ENCODE data around the gene MIB2. TPM values are rescaled to one million over a fixed set of nuclear protein-coding genes. Genes with fewer than 3 reads are reported as not detected.

Gene MIB2
- total RNA-seq, 4 donors from 2014 or later: 94.2 to 346 (median 224) TPM

DNA sequence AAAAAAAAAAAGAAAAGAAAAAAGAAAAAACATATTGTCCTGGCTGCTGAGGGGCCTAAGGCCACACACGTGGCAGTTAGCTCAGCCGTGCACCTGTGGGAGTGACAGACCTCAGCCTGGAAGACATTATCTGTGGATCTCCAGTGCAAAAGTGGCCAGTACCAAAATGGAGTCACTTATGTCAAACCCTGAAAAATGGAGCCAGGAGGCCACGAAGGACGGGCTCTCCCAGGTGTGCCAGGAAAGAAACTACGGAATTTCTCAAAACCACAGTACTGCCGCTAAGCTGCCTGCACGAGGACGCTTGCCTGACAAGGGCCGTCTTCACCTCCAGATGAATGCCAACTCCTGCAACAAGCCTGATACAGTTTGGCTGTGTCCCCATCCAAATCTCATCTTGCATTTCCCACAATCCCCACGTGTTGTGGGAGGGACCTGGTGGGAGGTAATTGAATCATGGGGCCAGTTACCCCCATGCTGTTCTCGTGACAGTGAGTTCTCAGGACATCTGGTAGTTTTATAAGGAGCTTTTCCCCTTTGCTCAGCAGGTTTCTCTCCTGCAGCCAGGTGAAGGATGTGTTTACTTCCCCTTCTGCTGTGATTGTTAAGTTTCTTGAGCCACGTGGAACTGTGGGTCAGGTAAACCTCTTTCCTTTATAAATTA lies 5.3 kb upstream of the MIB2 start:
- in situ Hi-C loops (cut with MboI; ENCODE audit: low pct_ligation_motif_present in 1 of 4, low pct_unique_long_range_greater_than_20kb in 1 of 4, low sequenced_read_pairs in 3 of 4): no loop called here

DNA sequence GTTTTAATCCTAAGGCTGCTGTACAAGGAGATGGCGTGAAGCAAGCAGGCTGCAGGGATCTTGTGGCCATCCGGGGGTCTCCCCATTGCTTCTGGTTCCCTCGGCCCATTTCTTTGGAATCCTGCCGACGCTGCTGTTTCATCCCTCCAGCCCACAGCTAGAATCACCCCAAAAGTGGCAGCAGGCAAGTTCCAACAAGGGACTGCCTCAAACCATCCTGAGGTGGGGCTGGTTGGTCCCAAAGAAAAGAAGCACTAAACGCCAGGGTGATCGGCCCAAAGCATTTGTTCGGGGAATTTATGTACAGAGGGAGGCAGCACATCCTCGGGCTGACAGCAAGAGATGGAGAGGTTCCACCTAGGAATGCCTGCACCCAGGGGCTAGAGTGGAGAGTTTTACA lies 4.5 kb upstream of the MIB2 start:
- Histone ChIP-seq H3K27ac (peak overlapping the region; percentile 10 to 39 (median 16)), H3K4me1 (peaks cover 11 to 16% (median 14%) of the 10 kb centered on the region in 4 donors), H3K9me3 (no peaks in the 10 kb centered on the region), H3K27me3 (no peaks in the 10 kb centered on the region), H3K4me3 (no peak overlapping the region), H3K36me3 (no peaks in the 10 kb centered on the region)
- in situ Hi-C loops (cut with MboI; ENCODE audit: low pct_ligation_motif_present in 1 of 4, low pct_unique_long_range_greater_than_20kb in 1 of 4, low sequenced_read_pairs in 3 of 4) (no loop called here), intact Hi-C loops (cut with DNase I; ENCODE audit: low total_unique reads) (no loop called here)
- DNase-seq: no peak
- TF ChIP-seq, protein P1, sequence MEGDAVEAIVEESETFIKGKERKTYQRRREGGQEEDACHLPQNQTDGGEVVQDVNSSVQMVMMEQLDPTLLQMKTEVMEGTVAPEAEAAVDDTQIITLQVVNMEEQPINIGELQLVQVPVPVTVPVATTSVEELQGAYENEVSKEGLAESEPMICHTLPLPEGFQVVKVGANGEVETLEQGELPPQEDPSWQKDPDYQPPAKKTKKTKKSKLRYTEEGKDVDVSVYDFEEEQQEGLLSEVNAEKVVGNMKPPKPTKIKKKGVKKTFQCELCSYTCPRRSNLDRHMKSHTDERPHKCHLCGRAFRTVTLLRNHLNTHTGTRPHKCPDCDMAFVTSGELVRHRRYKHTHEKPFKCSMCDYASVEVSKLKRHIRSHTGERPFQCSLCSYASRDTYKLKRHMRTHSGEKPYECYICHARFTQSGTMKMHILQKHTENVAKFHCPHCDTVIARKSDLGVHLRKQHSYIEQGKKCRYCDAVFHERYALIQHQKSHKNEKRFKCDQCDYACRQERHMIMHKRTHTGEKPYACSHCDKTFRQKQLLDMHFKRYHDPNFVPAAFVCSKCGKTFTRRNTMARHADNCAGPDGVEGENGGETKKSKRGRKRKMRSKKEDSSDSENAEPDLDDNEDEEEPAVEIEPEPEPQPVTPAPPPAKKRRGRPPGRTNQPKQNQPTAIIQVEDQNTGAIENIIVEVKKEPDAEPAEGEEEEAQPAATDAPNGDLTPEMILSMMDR (IDR thresholded peaks at IDR 0.05): no peak
- TF ChIP-seq POLR2AphosphoS5 (IDR thresholded peaks at IDR 0.05): no peak
- 85 to 96% methylated on average over 4 to 9 of the region's 9 CpGs for WGBS, 2 donors (ENCODE audit: low coverage in 1 of 2)

More for the DNA sequence above, 5.3 kb upstream of the MIB2 start:
- Histone ChIP-seq H3K9me3 (no peaks in the 10 kb centered on the region), H3K4me3 (no peak overlapping the region), H3K27me3 (no peaks in the 10 kb centered on the region), H3K4me1 (peaks cover 11 to 16% (median 14%) of the 10 kb centered on the region in 4 donors), H3K36me3 (no peaks in the 10 kb centered on the region), H3K27ac (no peak overlapping the region)
- DNase-seq: no peak
- WGBS, 2 donors (ENCODE audit: low coverage in 1 of 2): 74% methylated on average over 12 of the region's 12 CpGs; no CpG with 5 or more reads in 1 of the 2 donors
- intact Hi-C loops (cut with DNase I; ENCODE audit: low total_unique reads): no loop called here
- no peak for TF ChIP-seq EP300 (IDR thresholded peaks at IDR 0.05; ENCODE audit: low read depth)
- TF ChIP-seq POLR2A (IDR thresholded peaks at IDR 0.05): no peak
- TF ChIP-seq POLR2AphosphoS5 (IDR thresholded peaks at IDR 0.05): no peak
- TF ChIP-seq, protein P1 (IDR thresholded peaks at IDR 0.05): no peak

DNA sequence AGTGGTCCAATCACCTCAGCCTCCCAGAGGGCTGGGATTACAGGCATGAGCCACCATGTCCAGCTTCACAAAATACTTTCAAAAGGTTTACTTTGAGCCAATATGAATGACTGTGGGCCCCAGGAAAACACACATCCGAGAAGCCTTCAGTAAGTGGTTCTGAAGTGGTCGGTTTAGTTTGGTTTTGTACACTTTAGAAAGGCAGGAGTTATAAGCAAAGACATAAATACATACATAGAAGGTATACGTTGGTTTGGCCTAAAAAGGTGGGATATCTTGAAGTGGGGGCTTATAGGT lies 3.2 kb upstream of the MIB2 start:
- in situ Hi-C loops (cut with MboI; ENCODE audit: low pct_ligation_motif_present in 1 of 4, low pct_unique_long_range_greater_than_20kb in 1 of 4, low sequenced_read_pairs in 3 of 4): no loop called here
- no peaks in the 10 kb centered on the region for H3K27me3 ChIP-seq
- H3K4me1 ChIP-seq: peaks cover 17 to 24% (median 23%) of the 10 kb centered on the region in 4 donors
- no peak for DNase-seq
- no peak for TF ChIP-seq EP300 (IDR thresholded peaks at IDR 0.05; ENCODE audit: low read depth)
- TF ChIP-seq POLR2AphosphoS5 (IDR thresholded peaks at IDR 0.05): no peak
- no peak for TF ChIP-seq POLR2A (IDR thresholded peaks at IDR 0.05)
- TF ChIP-seq, protein P1 (IDR thresholded peaks at IDR 0.05): no peak
- H3K4me3 ChIP-seq: no peak overlapping the region
- intact Hi-C loops (cut with DNase I; ENCODE audit: low total_unique reads): no loop called here
- no peaks in the 10 kb centered on the region for H3K9me3 ChIP-seq
- H3K27ac ChIP-seq: no peak overlapping the region
- WGBS, 2 donors (ENCODE audit: low coverage in 1 of 2): 87% methylated on average over 3 of the region's 3 CpGs; no CpG with 5 or more reads in 1 of the 2 donors
- no peaks in the 10 kb centered on the region for H3K36me3 ChIP-seq

DNA sequence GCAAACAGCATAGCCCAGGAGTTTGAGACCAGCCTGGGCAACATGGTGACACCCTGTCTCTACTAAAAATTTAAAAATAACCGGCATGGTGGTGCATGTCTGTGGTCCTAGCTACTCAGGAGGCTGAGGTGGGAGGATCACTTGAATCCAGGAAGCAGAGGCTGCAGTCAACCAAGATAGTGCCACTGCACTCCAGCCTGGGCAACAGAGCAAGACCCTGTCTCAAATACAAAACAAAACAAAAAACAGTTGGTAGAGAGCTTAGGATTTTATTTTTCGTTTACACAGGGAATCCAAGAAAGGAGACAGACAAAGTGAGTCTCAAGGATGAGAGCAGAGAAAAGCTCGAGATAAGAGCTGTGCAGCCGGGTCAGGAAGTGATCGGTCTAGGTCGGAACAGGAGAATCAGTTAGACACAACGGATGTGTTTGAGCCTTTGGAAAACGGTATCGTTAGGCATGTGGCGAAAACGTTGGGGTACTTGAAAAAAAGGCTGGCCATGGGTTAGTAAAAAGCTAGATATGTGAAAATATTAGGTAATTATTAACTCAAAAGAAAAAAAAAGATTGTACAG lies 1.7 kb upstream of the MIB2 start:
- Histone ChIP-seq H3K9me3 (no peaks in the 10 kb centered on the region), H3K27ac (peak overlapping the region in 2 of 4 donors; percentile 100), H3K27me3 (no peaks in the 10 kb centered on the region), H3K4me3 (peak overlapping the region in 1 of 4 donors; percentile 94), H3K4me1 (peaks cover 20 to 30% (median 28%) of the 10 kb centered on the region in 4 donors), H3K36me3 (no peaks in the 10 kb centered on the region)
- no peak for DNase-seq
- in situ Hi-C loops (cut with MboI; ENCODE audit: low pct_ligation_motif_present in 1 of 4, low pct_unique_long_range_greater_than_20kb in 1 of 4, low sequenced_read_pairs in 3 of 4) (no loop called here), intact Hi-C loops (cut with DNase I; ENCODE audit: low total_unique reads) (no loop called here)
- TF ChIP-seq POLR2A (IDR thresholded peaks at IDR 0.05) (no peak), POLR2AphosphoS5 (IDR thresholded peaks at IDR 0.05) (no peak)
- TF ChIP-seq, protein P1 (IDR thresholded peaks at IDR 0.05): no peak
- 49 to 55% methylated on average over 6 to 11 of the region's 11 CpGs for WGBS, 2 donors (ENCODE audit: low coverage in 1 of 2)

Data from transverse colon (tissue), 4 donors.